B cell (primary cell): ENCODE data around the gene GRPEL2.

Experiments used
- CTCF ChIP-seq: fragments of 200-600 bp; IDR thresholded peaks from one replicate; pipeline ENCODE4 v1.8.0; 2022; ENCODE audit warnings: antibody characterized with exemption, mild to moderate bottlenecking
- EZH2 ChIP-seq: IDR thresholded peaks from 2 replicates; pipeline ENCODE4 v1.6.1; 2012; ENCODE audit warnings: borderline replicate concordance, low read depth, mild to moderate bottlenecking, moderate library complexity, low read length; ENCODE audit not compliant: insufficient read depth, poor library complexity, severe bottlenecking

- no peak for TF ChIP-seq CTCF
- no peak for TF ChIP-seq EZH2
Measured at GRCh38 chr5:149323621-149324205, 21.6 kb upstream of the GRPEL2 start.
